Activated CD8-positive, alpha-beta T cell treated with anti-CD3 and anti-CD28 coated beads for 36 hours (primary cell): Measurements from ENCODE around the gene ENAH. TPM values are rescaled to one million over a fixed set of nuclear protein-coding genes. Genes with fewer than 3 reads are reported as not detected.
A peak's percentile ranks its signal among the peaks of the same experiment; 100 is the strongest.
"Not testable (repeated sequence)": the region's sequence is repeated elsewhere in the genome, so short reads cannot be mapped to it uniquely, and the experiment has no call there.

Source experiments
- ATAC-seq: fragments of 200-7000 bp; cut with Tn5 transposase; one replicate; pipeline ENCODE4 v1.10.0; 2021; ENCODE audit warnings: mild to moderate bottlenecking, moderate library complexity
- CTCF ChIA-PET: fragments of 350-600 bp; sonication (Branson Sonifier 250); formaldehyde crosslinking; loops from one replicate; lab custom pipeline; 2021; ENCODE audit warnings: antibody characterized with exemption; lab: Charles Lee
- POLR2A ChIA-PET: fragments of 350-600 bp; sonication (Branson Sonifier 250); formaldehyde crosslinking; loops from one replicate; lab custom pipeline; 2021; ENCODE audit warnings: antibody characterized with exemption; lab: Charles Lee
- DNase-seq: peaks from one replicate; pipeline ENCODE4 v3.0.0-alpha.2; 2020
- H3K27ac Mint-ChIP-seq: one replicate; pipeline ENCODE4 v1.8.0; 2021; ENCODE audit warnings: mild to moderate bottlenecking, mixed read lengths
- H3K27me3 Mint-ChIP-seq: one replicate; pipeline ENCODE4 v1.8.0; 2021; ENCODE audit warnings: mixed read lengths
- H3K36me3 Mint-ChIP-seq: one replicate; pipeline ENCODE4 v1.8.0; 2021; ENCODE audit warnings: low read depth, mixed read lengths
- H3K4me1 Mint-ChIP-seq: one replicate; pipeline ENCODE4 v1.8.0; 2021; ENCODE audit warnings: low read depth, mixed read lengths
- H3K4me3 Mint-ChIP-seq: one replicate; pipeline ENCODE4 v1.8.0; 2021; ENCODE audit warnings: mild to moderate bottlenecking, moderate library complexity, mixed read lengths
- H3K9me3 Mint-ChIP-seq: one replicate; pipeline ENCODE4 v1.8.0; 2021; ENCODE audit warnings: mixed read lengths
- intact Hi-C: fragments of 100-400 bp; cut with micrococcal nuclease; formaldehyde crosslinking; loops from one replicate; pipeline ENCODE4 v1.10.0; 2022
- total RNA-seq, 2 experiments: library from RNA; stranded (reverse); gene quantifications; one replicate each; pipeline ENCODE4 v1.2.3, GENCODE V29; 2021
- TF ChIP-seq, protein P1 (sequence below): fragments of 200-600 bp; IDR thresholded peaks from one replicate; pipeline ENCODE4 v1.8.0; 2022; ENCODE audit warnings: antibody characterized with exemption, mild to moderate bottlenecking

The ENAH gene
- total RNA-seq, 2 experiments from 2014 or later, result 0.51 to 0.65 TPM

DNA sequence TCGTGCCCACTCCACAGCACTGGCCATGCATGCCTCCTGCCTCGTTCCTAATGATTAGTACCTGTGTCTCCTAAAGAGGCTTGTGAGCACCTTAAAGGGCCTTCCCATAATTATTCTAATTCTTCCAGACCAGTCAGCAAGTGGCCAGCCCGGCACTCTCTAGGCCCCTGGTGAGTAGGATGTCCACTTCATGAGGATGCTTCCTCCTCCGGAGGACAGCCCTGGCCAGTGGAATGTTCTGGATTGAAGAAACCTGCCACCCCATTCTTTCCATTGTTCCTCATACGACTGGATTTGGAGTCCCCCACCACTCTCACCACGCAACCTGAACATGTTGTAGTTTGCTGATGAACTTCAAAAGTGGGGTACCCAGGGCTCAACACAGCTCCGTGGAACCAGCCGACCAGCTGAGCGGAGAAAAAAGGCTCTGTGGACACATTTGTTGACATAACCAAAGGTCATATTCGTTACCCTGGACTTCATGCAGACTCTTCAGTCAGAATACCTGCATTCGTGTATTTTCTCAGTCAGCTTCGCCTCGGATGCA, 178.4 kb downstream of the ENAH start:
- H3K9me3 Mint-ChIP-seq, result no peaks in the 10 kb centered on the region
- DNase-seq (no peak), ATAC-seq (no peak)
- no peaks in the 10 kb centered on the region for H3K36me3 Mint-ChIP-seq
- H3K4me1 Mint-ChIP-seq, result peaks cover 41% of the 10 kb centered on the region
- no peak overlapping the region for H3K4me3 Mint-ChIP-seq
- no peaks in the 10 kb centered on the region for H3K27me3 Mint-ChIP-seq
- ChIA-PET POLR2A (interaction anchor here (1.6 kb wide), 1 partner anchor 48 kb away, joined by 6 read pairs; no protein-coding TSS in a partner anchor), CTCF (interaction anchor here (0.6 to 3.8 kb wide), 74 partner anchors 9 to 622 kb away, joined by 3 to 51 read pairs (median 4); partner anchors contain the start of genes PYCR2 and SRP9)
- TF ChIP-seq, protein P1, sequence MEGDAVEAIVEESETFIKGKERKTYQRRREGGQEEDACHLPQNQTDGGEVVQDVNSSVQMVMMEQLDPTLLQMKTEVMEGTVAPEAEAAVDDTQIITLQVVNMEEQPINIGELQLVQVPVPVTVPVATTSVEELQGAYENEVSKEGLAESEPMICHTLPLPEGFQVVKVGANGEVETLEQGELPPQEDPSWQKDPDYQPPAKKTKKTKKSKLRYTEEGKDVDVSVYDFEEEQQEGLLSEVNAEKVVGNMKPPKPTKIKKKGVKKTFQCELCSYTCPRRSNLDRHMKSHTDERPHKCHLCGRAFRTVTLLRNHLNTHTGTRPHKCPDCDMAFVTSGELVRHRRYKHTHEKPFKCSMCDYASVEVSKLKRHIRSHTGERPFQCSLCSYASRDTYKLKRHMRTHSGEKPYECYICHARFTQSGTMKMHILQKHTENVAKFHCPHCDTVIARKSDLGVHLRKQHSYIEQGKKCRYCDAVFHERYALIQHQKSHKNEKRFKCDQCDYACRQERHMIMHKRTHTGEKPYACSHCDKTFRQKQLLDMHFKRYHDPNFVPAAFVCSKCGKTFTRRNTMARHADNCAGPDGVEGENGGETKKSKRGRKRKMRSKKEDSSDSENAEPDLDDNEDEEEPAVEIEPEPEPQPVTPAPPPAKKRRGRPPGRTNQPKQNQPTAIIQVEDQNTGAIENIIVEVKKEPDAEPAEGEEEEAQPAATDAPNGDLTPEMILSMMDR, result no peak
- H3K27ac Mint-ChIP-seq, result no peak overlapping the region
- intact Hi-C loops, result loop anchor here (2.0 kb wide), 1 partner anchor 502 kb away; no protein-coding TSS in a partner anchor

DNA sequence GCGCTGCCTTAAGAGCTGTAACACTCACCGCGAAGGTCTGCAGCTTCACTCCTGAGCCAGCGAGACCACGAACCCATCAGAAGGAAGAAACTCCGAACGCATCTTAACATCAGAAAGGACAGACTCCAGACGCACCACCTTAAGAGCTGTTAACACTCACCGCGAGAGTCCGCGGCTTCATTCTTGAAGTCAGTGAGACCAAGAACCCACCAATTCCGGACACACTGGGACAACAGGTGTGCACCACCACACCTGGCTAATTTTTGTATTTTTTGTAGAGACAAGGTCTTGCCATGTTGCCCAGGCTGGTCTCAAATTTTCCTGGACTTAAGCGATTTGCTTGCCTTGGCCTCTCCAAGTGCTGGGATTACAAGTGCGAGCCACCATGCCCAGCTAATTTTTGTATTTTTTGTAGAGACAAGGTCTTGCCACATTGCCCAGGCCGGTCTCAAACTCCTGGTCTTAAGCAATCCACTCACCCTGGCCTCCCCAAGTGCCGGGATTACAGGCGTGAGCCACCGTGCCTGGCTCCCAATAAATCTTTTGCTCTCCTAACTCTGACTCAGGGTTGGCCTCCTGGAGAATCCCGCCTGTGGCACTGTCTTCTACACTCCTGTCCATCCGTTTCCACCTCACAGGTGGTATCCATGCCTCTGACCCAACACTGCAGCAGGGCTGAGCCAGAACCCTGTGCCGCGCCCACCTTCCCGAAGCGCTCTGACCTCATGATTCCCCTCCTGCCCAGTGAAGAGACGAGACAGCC, 179.1 kb downstream of the ENAH start:
- not testable (repeated sequence) for H3K27me3 Mint-ChIP-seq, H3K9me3 Mint-ChIP-seq, DNase-seq, H3K36me3 Mint-ChIP-seq, ATAC-seq, H3K4me3 Mint-ChIP-seq
- Mint-ChIP-seq H3K27ac (peak overlapping the region; percentile 16), H3K4me1 (peaks cover 42% of the 10 kb centered on the region)
- intact Hi-C loops, result loop anchor here (2.0 kb wide), 1 partner anchor 503 kb away; no protein-coding TSS in a partner anchor
- ChIA-PET POLR2A (interaction anchor here (1.6 kb wide), 3 partner anchors 48 to 304 kb away, joined by 3 to 6 read pairs (median 3); partner anchors contain the start of gene SRP9), CTCF (interaction anchor here (0.7 to 3.8 kb wide), 50 partner anchors 9 to 592 kb away, joined by 3 to 51 read pairs (median 6); partner anchors contain the start of genes LBR, PYCR2 and SRP9)

DNA sequence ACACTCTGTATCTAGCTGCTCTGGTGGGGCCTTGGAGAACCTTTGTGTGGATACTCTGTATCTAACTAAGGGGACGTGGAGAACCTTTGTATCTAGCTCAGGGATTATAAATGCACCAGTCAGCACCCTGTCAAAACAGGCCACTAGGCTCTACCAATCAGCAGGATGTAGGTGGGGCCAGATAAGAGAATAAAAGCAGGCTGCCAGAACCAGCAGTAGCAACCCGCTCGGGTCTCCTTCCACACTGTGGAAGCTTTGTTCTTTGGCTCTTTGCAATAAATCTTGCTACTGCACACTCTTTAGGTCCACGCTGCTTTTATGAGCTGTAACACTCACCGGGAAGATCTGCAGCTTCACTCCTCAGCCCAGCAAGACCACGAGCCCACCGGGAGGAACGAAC, 179.7 kb downstream of the ENAH start:
- CTCF ChIA-PET, result interaction anchor here (0.7 to 3.8 kb wide), 9 partner anchors 12 to 516 kb away, joined by 3 to 51 read pairs (median 3); partner anchors contain the start of gene LBR
- DNase-seq, result peak; percentile 34

DNA sequence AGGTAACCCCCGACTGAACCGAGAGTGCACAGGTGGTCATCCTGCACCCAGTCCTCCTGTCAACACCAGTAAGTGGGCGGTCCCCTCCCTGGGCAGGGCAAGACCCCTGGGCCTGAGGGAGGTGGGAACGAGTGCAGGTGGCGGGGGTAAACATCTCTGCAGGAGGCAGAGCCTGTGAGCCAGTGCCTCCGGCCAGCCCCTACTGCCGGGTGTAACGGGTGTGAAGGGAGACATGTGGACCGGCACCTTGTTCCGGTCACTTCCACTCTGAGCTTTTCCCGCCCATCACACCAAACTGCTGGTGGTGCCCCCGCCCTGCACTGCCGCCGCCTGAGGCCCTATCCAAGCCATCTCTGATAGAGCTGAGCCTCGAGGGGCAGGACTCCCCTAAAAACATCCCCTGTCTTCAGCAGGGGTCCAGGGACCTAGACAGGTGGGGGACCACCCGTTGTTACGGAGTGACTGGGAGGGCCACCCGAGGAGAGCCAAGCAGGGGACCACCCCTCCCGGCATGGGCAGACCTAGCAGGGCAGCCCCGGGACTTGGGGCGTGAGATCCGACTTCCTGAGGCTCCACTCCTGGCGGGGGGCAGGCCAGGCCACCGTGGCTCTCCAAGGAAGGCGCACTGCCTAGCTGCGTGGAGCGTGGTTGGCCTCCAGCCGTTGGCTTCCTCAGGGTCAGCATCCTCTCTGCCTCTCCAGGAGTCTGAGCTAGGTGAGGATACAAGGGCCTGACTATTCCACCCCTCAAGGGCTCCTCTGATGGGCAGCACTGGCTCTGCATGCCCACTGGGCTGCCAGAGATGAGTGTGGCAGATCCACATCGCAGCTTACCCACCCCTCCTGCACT, 181.2 kb downstream of the ENAH start:
- DNase-seq, result no peak
- peaks cover 38% of the 10 kb centered on the region for H3K4me1 Mint-ChIP-seq

More for the DNA sequence above, 179.7 kb downstream of the ENAH start:
- intact Hi-C loops, ATAC-seq, H3K9me3 Mint-ChIP-seq, H3K4me3 Mint-ChIP-seq, H3K27me3 Mint-ChIP-seq, H3K36me3 Mint-ChIP-seq: not testable (repeated sequence)
- Mint-ChIP-seq H3K4me1 (peaks cover 48% of the 10 kb centered on the region), H3K27ac (peak overlapping the region; percentile 16)
- POLR2A ChIA-PET, result interaction anchor here (1.3 to 1.6 kb wide), 3 partner anchors 13 to 305 kb away, joined by 3 read pairs; partner anchors contain the start of gene SRP9

DNA sequence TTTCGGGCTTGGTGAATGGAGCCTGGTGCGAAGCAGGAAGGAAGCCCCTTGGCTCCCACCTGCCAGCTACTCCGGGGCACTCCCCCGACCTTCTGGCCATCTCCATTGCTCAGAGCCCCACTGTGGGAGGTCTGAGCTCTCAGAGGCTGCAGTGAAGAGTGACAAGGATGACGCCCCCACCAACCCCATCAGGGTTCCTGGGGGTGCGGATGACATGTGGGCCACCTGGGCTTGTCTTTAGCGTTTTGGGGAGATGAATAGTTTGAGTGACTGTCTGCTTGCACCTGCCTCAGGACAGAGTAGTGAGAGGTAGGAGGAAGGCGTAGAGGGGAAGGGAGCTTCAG, 181.8 kb downstream of the ENAH start:
- intact Hi-C loops, result no loop called here
- TF ChIP-seq, protein P1, result no peak
- ChIA-PET POLR2A (interaction anchor here (1.0 kb wide), 1 partner anchor 426 kb away, joined by 4 read pairs; no protein-coding TSS in a partner anchor), CTCF (interaction anchor here (1.1 to 2.1 kb wide), 2 partner anchors 40 to 306 kb away, joined by 3 to 7 read pairs; partner anchors contain the start of gene SRP9)
- no peaks in the 10 kb centered on the region for H3K27me3 Mint-ChIP-seq
- no peak for DNase-seq
- no peak overlapping the region for H3K4me3 Mint-ChIP-seq
- H3K4me1 Mint-ChIP-seq, result peaks cover 34% of the 10 kb centered on the region
- H3K9me3 Mint-ChIP-seq, result no peaks in the 10 kb centered on the region
- ATAC-seq, result no peak
- peak overlapping the region; percentile 38 for H3K27ac Mint-ChIP-seq
- H3K36me3 Mint-ChIP-seq, result no peaks in the 10 kb centered on the region

More for the DNA sequence above, 181.2 kb downstream of the ENAH start:
- H3K4me3 Mint-ChIP-seq, result no peak overlapping the region
- ChIA-PET CTCF (interaction anchor here (1.1 to 2.1 kb wide), 4 partner anchors 12 to 306 kb away, joined by 3 to 7 read pairs (median 4); partner anchors contain the start of gene SRP9), POLR2A (interaction anchor here (1.0 to 1.3 kb wide), 2 partner anchors 11 to 425 kb away, joined by 3 to 4 read pairs; no protein-coding TSS in a partner anchor)
- no peak for ATAC-seq
- TF ChIP-seq, protein P1, result no peak
- no peaks in the 10 kb centered on the region for H3K27me3 Mint-ChIP-seq
- H3K9me3 Mint-ChIP-seq, result no peaks in the 10 kb centered on the region
- no peak overlapping the region for H3K27ac Mint-ChIP-seq
- H3K36me3 Mint-ChIP-seq, result no peaks in the 10 kb centered on the region
- intact Hi-C loops, result no loop called here
